ENCODE measurements around the gene AAGAB. TPM values are rescaled to one million over a fixed set of nuclear protein-coding genes. Genes with fewer than 3 reads are reported as not detected.

The AAGAB gene
- total RNA-seq, 2 donors from 2014 or later, result 34.1 to 34.3 TPM

GRCh38 chr15:67175643-67176071 lies 78.8 kb downstream of the AAGAB start:
- no peak for TF ChIP-seq POLR2AphosphoS5 (IDR thresholded peaks at IDR 0.05)
- TF ChIP-seq POLR2A (IDR thresholded peaks at IDR 0.05), result no peak
- no peak for TF ChIP-seq CTCF (IDR thresholded peaks at IDR 0.05)
- no peaks in the 10 kb centered on the region for H3K27me3 ChIP-seq (replicated peaks; ENCODE audit: insufficient read depth)
- intact Hi-C loops (cut with DNase I), result no loop called here
- no peaks in the 10 kb centered on the region for H3K9me3 ChIP-seq
- WGBS, result 75% methylated on average over 11 of the region's 11 CpGs
- peak; percentile 17 for DNase-seq (ENCODE audit: low spot score)
- peak overlapping the region; percentile 30 to 35 for H3K27ac ChIP-seq
- H3K4me3 ChIP-seq, result no peak overlapping the region
- H3K4me1 ChIP-seq (replicated peaks), result peaks cover 22% of the 10 kb centered on the region
- no peaks in the 10 kb centered on the region for H3K36me3 ChIP-seq

GRCh38 chr15:67174864-67175573 lies 79.4 kb downstream of the AAGAB start:
- peaks cover 22% of the 10 kb centered on the region for H3K4me1 ChIP-seq (replicated peaks)
- no peaks in the 10 kb centered on the region for H3K9me3 ChIP-seq
- no peaks in the 10 kb centered on the region for H3K27me3 ChIP-seq (replicated peaks; ENCODE audit: insufficient read depth)
- 76% methylated on average over 9 of the region's 9 CpGs for WGBS
- H3K36me3 ChIP-seq, result no peaks in the 10 kb centered on the region
- H3K27ac ChIP-seq, result peak overlapping the region; percentile 30 to 35
- intact Hi-C loops (cut with DNase I), result no loop called here
- TF ChIP-seq POLR2AphosphoS5 (IDR thresholded peaks at IDR 0.05), result no peak
- no peak for TF ChIP-seq POLR2A (IDR thresholded peaks at IDR 0.05)
- TF ChIP-seq CTCF (IDR thresholded peaks at IDR 0.05), result no peak
- no peak overlapping the region for H3K4me3 ChIP-seq
- no peak for DNase-seq (ENCODE audit: low spot score)

- TF ChIP-seq POLR2A (IDR thresholded peaks at IDR 0.05), result no peak
- intact Hi-C loops (cut with DNase I), result no loop called here
- 96% methylated on average over 3 of the region's 3 CpGs for WGBS
- no peaks in the 10 kb centered on the region for H3K36me3 ChIP-seq
- H3K27ac ChIP-seq, result no peak overlapping the region
- H3K9me3 ChIP-seq, result no peaks in the 10 kb centered on the region
- no peaks in the 10 kb centered on the region for H3K27me3 ChIP-seq (replicated peaks; ENCODE audit: insufficient read depth)
- H3K4me3 ChIP-seq, result no peak overlapping the region
- no peak for DNase-seq (ENCODE audit: low spot score)
- peaks cover 22% of the 10 kb centered on the region for H3K4me1 ChIP-seq (replicated peaks)
Observed at GRCh38 chr15:67174446-67174845, 80.0 kb downstream of the AAGAB start.

GRCh38 chr15:67173786-67174185 lies 80.7 kb downstream of the AAGAB start:
- WGBS, result 96% methylated on average over 8 of the region's 8 CpGs
- Histone ChIP-seq H3K36me3 (no peaks in the 10 kb centered on the region), H3K27ac (no peak overlapping the region), H3K4me3 (no peak overlapping the region), H3K27me3 (replicated peaks; ENCODE audit: insufficient read depth) (no peaks in the 10 kb centered on the region), H3K4me1 (replicated peaks) (peaks cover 22% of the 10 kb centered on the region), H3K9me3 (no peaks in the 10 kb centered on the region)
- TF ChIP-seq CTCF (IDR thresholded peaks at IDR 0.05) (no peak), POLR2AphosphoS5 (IDR thresholded peaks at IDR 0.05) (no peak), POLR2A (IDR thresholded peaks at IDR 0.05) (no peak)
- intact Hi-C loops (cut with DNase I), result no loop called here
- no peak for DNase-seq (ENCODE audit: low spot score)

- no peak for DNase-seq (ENCODE audit: low spot score)
- Histone ChIP-seq H3K4me1 (replicated peaks) (peaks cover 22% of the 10 kb centered on the region), H3K27me3 (replicated peaks; ENCODE audit: insufficient read depth) (no peaks in the 10 kb centered on the region), H3K36me3 (peaks cover 0 to 3% of the 10 kb centered on the region in 2 donors), H3K4me3 (no peak overlapping the region), H3K27ac (no peak overlapping the region), H3K9me3 (no peaks in the 10 kb centered on the region)
- intact Hi-C loops (cut with DNase I), result no loop called here
- whole genome bisulfite sequencing, result 86% methylated on average over 8 of the region's 8 CpGs
- TF ChIP-seq POLR2AphosphoS5 (IDR thresholded peaks at IDR 0.05) (no peak), POLR2A (IDR thresholded peaks at IDR 0.05) (no peak), CTCF (IDR thresholded peaks at IDR 0.05) (no peak)
Observed at GRCh38 chr15:67173005-67173404, 81.5 kb downstream of the AAGAB start.

Data from prostate gland (tissue), 2 donors.